Right ventricle myocardium superior (tissue), 1 donor: ENCODE data around the gene GMPR. TPM values are rescaled to one million over a fixed set of nuclear protein-coding genes. Genes with fewer than 3 reads are reported as not detected.

Experiments
- ATAC-seq: fragments of 200-7000 bp; cut with Tn5 transposase; one replicate; pipeline ENCODE4 v1.9.1; 2020; ENCODE audit warnings: mild to moderate bottlenecking; ENCODE audit not compliant: poor library complexity
- DNase-seq: peaks from one replicate; pipeline ENCODE4 v3.0.0-alpha.2; 2020
- intact Hi-C: fragments of 100-400 bp; cut with DNase I; formaldehyde crosslinking; loops from one replicate; pipeline ENCODE4 v1.11.2; 2022
- total RNA-seq: library from RNA; stranded (reverse); fragmentation: NEBNext Ultra II Directional; extraction: Animal tissue kit (Norgen Biotek cat#: 25700); gene quantifications from one replicate; pipeline ENCODE4 v1.2.1, GENCODE V29; 2021
- donor health status: DM: no; HTN: yes; CAD: no; lungs with severe emphysema.

Gene GMPR
- total RNA-seq, 1 donor from 2014 or later: 121 TPM

DNA sequence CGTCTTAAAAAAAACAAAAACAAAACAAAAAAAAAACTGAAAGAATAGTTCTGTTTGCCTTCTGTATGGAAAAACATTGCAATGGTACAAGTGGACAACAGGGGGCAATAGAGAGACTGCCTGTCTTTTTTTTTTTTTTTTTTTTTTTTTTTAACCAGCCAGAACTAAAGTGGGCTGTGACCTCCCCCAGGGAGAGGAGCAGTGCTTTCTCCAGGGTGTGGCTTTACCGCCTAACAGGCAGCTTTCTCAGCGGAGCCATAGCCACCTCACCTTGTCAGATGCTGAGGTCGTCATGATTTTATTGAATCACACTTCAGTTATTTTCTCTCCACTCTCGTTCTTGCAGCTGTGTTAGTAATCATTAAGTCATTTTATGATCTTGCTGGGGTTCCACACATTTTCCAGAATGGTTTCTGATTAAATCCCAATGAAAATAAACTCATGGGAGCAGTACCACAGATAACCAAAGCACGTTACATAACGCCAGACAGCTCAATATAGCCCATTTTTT, 78.4 kb downstream of the GMPR start:
- intact Hi-C loops: no loop called here
- no peak for ATAC-seq
- DNase-seq: no peak

- no peak for DNase-seq
- no peak for ATAC-seq
- intact Hi-C loops: no loop called here
These were observed 80.2 kb downstream of the GMPR start for GRCh38 chr6:16318538-16318937.

DNA sequence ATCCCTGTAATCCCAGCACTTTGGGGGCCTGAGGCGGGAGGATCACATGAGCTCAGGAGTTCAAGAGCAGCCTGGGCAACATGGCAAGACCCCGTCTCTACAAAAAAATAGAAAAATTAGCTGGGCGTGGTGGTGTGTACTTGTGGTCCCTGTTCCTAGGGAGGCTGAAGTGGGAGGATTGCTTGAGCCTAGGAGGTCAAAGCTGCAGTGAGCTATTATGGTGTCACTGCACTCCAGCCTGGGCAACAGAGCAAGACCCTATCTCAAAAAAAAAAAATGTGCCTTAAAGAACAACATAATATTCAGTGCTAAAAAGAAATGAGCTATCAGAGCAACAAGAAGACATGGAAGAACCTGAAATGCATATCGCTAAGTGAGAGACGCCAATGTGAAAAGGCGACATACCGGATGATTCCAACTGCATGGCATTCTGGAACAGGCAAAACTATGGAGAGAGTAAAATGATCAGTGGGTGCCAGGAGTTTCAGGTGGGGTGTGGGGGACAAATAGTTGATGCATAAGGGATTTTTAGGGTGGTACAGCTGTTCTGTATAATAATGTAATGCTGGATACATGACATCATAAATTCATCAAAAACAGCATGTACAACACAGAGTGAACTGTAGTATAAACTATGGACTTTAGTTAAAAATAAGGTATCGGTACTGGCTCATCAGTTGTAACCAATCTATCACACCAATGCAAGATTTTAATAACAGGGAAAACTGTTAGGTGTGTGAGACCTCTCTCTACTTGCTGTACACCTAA, 80.8 kb downstream of the GMPR start:
- DNase-seq: no peak
- intact Hi-C loops: no loop called here

DNA sequence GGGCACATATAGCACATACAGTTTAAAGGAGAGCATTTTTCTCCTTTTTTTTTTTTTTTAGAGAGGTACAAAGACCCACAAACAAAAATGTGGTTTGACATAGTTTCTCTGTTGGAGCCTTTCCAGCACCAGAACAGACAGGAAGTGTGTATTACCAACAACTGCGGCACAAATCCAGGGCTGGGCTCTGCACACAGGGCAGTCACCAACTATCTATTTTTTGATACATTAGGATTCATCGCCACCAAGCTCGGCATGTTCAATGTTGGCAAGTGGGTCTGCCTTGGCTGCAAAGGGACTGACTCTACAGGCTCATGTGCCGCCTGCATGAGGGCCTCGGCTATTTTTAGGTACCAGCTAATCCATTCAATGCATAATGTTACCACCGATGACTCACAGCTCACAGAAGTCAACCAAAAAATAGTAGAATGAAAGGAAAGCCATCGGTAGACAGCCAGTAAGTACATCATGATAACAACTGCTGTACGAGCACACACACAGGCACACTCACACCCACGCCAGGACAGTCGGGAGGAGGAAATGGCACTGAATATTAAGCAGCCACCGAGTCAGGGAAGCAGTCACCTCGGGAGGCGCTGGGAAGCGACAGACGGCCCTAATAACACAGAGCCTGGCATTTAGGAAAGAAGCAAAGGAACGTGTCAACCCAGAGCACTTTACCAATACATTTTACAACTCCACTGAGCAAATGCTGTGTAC, 81.6 kb downstream of the GMPR start:
- intact Hi-C loops: no loop called here
- peak; percentile 78 for DNase-seq
- peak; percentile 85 for ATAC-seq

More for the DNA sequence above, 80.8 kb downstream of the GMPR start:
- ATAC-seq: no peak

DNA sequence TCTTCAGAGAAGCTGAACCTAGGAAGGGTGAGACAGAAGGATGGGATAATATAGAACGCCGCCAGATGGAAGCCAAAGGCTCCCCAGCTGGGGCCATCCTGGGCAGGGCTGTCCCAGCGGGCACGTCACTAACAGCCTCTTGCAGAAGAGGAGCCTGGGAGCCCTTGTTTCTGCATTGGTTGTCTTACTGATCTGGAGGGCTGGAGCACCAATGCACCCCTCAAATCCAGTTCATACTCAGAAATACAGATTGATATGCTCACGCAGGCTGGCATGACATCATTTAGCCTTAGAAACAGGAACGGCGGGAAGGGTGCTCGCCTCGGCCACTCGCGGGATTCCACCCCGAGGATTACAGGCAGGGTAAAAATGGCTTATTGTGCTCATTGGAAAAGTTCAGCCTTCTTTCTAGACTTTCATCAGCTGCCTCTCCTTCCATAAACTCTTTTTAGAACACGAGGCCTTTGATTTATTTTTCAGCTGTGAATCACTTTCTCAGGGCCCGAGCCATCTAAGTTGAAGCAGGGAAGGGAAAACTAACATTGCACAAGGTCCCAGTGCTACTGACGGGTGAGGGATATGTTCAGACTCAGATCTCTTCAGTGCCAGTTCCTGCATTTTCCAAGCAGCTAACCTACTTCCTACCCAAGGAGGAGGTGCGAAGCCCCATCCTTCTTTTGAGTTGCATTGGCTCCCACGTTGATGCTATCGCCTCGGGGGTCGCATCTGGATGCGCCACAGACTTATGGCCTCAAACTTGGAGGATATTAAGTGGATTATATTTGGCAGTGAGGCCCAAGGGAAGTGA, 82.3 kb downstream of the GMPR start:
- intact Hi-C loops: no loop called here
- ATAC-seq (peak; percentile 47), DNase-seq (no peak)

- DNase-seq (no peak), ATAC-seq (no peak)
- intact Hi-C loops: no loop called here
These were observed 82.9 kb downstream of the GMPR start for GRCh38 chr6:16321341-16321710.

GRCh38 chr6:16321826-16322225, 83.4 kb downstream of the GMPR start:
- intact Hi-C loops: no loop called here
- ATAC-seq: no peak

DNA sequence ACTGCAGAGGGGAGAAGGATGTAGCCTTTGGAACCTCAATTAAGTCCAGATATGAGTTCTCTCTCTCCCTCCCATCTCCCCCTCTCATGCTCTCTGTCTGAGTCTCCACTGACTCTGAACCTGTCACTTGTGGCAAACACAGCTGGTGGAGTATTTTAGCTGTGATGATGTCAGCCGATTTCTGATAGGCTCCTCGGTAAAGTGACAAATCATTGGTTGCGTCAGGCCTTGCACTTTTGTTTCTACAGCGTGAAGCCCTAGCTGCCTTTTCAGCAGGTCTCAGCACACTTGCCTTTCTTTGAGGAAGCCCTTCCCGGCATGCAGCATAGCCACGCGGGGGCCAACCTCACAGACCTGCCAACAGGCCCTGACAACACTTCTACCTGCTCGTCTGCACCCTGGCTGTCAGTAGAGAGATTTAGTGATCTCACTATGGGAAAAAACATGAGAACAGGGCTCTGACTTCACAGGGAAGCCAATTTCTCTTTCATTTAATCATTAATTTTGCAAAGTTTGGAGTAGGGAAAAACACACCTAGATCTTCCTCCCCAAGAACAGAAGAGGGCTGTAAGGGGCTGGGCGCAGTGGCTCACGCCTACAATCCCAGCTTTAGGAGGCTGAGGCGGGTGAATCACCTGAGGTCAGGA, 84.4 kb downstream of the GMPR start:
- ATAC-seq: peak; percentile 70
- intact Hi-C loops: no loop called here
- DNase-seq: peak; percentile 74

More at GRCh38 chr6:16321826-16322225, 83.4 kb downstream of the GMPR start:
- DNase-seq: no peak

DNA sequence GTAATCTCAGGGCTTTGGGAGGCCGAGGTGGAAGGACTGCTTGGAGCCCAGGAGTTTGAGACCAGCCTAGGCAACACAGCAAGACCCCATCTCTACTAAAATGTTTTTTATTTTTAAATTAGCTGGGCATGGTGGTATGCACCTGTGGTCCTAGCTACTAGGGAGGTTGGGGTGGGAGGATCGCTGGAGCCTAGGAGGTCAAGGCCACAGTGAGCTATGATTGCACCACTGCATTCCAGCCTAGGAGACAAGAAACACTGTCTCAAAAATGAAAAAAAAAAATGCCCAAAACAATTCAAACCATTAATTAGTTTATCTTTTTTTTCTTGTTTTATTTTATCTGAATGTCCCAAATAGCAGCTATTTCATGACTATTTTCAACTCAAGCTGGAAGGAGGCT, 85.8 kb downstream of the GMPR start:
- DNase-seq (no peak), ATAC-seq (no peak)
- intact Hi-C loops: no loop called here

DNA sequence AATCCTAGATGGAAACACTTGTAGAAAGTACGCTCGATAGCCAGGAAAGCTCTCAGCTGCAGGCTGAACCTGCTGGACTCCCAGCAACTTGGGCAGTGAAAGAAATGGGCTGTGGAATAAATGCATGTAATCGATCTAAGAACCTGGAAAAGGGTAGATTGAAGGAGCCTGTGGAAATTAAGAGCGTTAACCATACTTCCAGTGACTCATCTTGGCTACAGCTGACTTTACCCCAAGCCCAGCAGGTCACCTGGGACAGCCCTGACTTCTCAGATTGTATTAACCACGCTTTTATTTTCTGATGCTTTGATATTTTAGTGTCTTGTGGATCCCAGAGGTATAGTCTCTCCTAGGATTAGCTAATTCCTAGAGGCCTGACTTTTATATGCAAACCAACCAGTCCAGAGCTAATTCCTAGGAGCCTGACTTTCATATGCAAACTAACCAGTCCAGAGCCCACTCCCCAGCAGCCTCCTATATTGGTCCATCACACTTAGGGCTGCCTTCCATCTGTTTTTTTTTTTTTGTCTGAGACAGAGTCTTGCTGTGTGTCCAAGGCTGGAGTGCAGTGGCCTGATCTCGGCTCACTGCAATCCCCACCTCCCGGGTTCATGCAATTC, 86.3 kb downstream of the GMPR start:
- ATAC-seq: no peak
- intact Hi-C loops: no loop called here
- no peak for DNase-seq

GRCh38 chr6:16326531-16326930, 88.1 kb downstream of the GMPR start:
- intact Hi-C loops: no loop called here

GRCh38 chr6:16326971-16327776, 88.8 kb downstream of the GMPR start:
- DNase-seq: no peak
- intact Hi-C loops: no loop called here
- ATAC-seq: no peak

More at GRCh38 chr6:16326531-16326930, 88.1 kb downstream of the GMPR start:
- ATAC-seq (no peak), DNase-seq (no peak)

- intact Hi-C loops: no loop called here
- ATAC-seq: no peak
These were observed 89.5 kb downstream of the GMPR start for GRCh38 chr6:16327777-16328325.

DNA sequence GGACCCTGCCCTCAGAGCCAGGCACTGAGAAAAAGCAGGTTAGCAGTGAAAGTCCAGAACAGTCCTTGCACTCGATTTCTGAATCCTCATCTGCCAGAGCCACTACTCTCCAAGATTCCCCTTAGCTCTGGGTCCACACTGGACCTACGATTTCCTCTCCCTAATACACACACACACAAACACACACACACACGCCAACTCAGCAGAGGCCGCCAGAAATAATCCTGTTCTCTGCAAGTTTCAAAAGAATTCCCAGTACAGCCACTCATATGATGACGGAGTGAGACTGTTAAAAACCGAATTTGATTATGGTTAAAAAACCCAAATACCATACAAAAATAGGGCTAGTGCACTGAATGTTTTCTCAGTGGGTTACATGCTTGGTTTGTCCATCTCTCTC, 90.8 kb downstream of the GMPR start:
- DNase-seq: no peak
- ATAC-seq: no peak
- intact Hi-C loops: no loop called here

More at GRCh38 chr6:16327777-16328325, 89.5 kb downstream of the GMPR start:
- no peak for DNase-seq

DNA sequence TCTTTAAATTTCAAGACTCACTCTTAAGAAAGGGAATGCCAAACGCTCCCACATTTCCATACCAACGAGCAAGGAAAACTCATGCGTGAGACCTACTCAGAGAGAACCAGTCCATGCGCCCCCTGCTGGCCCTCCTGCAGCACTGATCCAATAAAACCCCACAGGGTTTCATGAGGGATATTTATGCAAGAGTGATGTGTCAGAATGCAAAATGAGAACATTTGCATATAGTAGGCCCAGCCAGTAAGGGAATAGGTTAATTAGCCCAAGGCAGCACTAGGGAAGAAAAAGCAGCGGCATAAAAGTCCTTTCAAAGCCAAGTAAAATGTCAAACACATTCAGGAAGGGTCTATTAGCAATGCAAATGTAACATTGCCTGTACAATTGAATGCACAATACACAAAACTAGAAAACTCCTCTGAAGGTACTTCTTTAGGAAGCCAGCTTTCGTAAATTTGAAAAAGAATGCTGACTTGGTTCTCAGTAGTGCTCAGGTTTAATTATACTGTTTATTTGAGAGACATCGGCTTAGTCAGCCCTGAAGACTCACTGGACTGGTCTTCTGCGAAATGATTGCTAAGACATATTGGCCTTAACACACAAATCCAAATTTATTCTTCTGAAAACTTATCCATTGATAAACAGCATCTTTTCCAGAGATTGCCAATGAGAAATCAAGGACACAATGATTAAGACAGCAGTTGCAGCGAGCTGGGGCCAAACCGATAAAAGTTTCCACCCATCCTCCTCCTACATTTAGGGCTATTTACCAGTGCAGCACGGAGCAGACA, 93.2 kb downstream of the GMPR start:
- intact Hi-C loops: loop anchor here (2.0 to 10.0 kb wide), 2 partner anchors 77 to 433 kb away; partner anchors contain the start of gene ATXN1
- ATAC-seq: peak; percentile 89
- DNase-seq: peak; percentile 82

DNA sequence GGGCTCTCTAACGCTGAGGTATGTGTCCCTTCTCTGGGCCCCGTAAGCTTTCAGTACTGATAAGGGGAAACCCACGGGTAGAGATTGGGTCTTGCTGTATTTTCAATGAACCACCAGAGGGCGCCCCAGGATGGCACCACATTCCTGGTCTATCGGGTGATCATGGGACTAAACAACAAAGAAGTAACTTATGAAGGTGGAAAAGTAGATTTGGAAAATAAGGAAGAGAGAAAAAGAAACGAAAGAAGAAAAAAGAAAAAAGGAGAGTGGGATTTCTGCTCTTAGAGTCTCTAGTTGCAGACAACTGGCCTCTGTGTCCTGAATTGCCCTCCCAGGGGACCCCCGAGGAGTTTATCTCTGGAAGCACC, 93.8 kb downstream of the GMPR start:
- intact Hi-C loops: loop anchor here (2.0 to 10.0 kb wide), 2 partner anchors 77 to 433 kb away; partner anchors contain the start of gene ATXN1
- ATAC-seq (peak; percentile 92), DNase-seq (peak; percentile 77)
